Neural progenitor cell (in vitro differentiated cells): ENCODE data around the gene P2RY11. TPM values are rescaled to one million over a fixed set of nuclear protein-coding genes. Genes with fewer than 3 reads are reported as not detected.
A peak's percentile ranks its signal among the peaks of the same experiment; 100 is the strongest.

ENCODE experiments used
- DNase-seq: peaks from one replicate; pipeline ENCODE4 v3.0.0-alpha.2; 2016; ENCODE audit warnings: low spot score
- H2AFZ ChIP-seq: fragments of 200-600 bp; sonication (generic); replicated peaks from 2 replicates; pipeline ENCODE4 v1.6.1; 2016; ENCODE audit warnings: antibody characterized with exemption
- H3F3A ChIP-seq: fragments of 200-600 bp; sonication (generic); 2 replicates; pipeline ENCODE4 v1.6.1; 2016; ENCODE audit warnings: antibody characterized with exemption, low read depth
- H3K27ac ChIP-seq: fragments of 200-600 bp; sonication (generic); 2 replicates; pipeline ENCODE4 v1.5.1; 2016; ENCODE audit warnings: mild to moderate bottlenecking
- H3K27me3 ChIP-seq: fragments of 200-600 bp; sonication (generic); 2 replicates; pipeline ENCODE4 v1.6.1; 2016; ENCODE audit warnings: mild to moderate bottlenecking, moderate library complexity
- H3K36me3 ChIP-seq: fragments of 200-600 bp; sonication (generic); 2 replicates; pipeline ENCODE4 v1.5.1; 2016
- H3K4me1 ChIP-seq: fragments of 200-600 bp; sonication (generic); 2 replicates; pipeline ENCODE4 v1.6.1; 2016; ENCODE audit warnings: mixed run types
- H3K4me2 ChIP-seq: fragments of 200-600 bp; sonication (generic); 2 replicates; pipeline ENCODE4 v1.6.1; 2016
- H3K4me3 ChIP-seq: fragments of 200-600 bp; sonication (generic); 2 replicates; pipeline ENCODE4 v1.5.1; 2016
- H3K79me2 ChIP-seq: fragments of 200-600 bp; sonication (generic); 2 replicates; pipeline ENCODE4 v1.6.1; 2016; ENCODE audit warnings: low read depth
- H3K9ac ChIP-seq: fragments of 200-600 bp; sonication (generic); 2 replicates; pipeline ENCODE4 v1.6.1; 2016
- H3K9me3 ChIP-seq: fragments of 200-600 bp; sonication (generic); 2 replicates; pipeline ENCODE4 v1.5.1; 2016; ENCODE audit warnings: low read depth
- H4K20me1 ChIP-seq: fragments of 200-600 bp; sonication (generic); 2 replicates; pipeline ENCODE4 v1.6.1; 2016; ENCODE audit warnings: low read depth
- H3K27ac Mint-ChIP-seq: 3 replicates; pipeline ENCODE4 v1.8.0; 2021; ENCODE audit warnings: mixed read lengths
- H3K27me3 Mint-ChIP-seq: 2 replicates; pipeline ENCODE4 v1.8.0; 2022; ENCODE audit warnings: low read depth, mild to moderate bottlenecking, inconsistent platforms, moderate library complexity, mixed read lengths; ENCODE audit not compliant: insufficient read depth
- H3K36me3 Mint-ChIP-seq: 3 replicates; pipeline ENCODE4 v1.8.0; 2021; ENCODE audit warnings: mixed read lengths
- H3K4me1 Mint-ChIP-seq: 3 replicates; pipeline ENCODE4 v1.8.0; 2021; ENCODE audit warnings: mixed read lengths
- H3K4me3 Mint-ChIP-seq: 3 replicates; pipeline ENCODE4 v1.8.0; 2021; ENCODE audit warnings: mild to moderate bottlenecking, moderate library complexity, mixed read lengths
- H3K9me3 Mint-ChIP-seq: 3 replicates; pipeline ENCODE4 v1.8.0; 2020; ENCODE audit warnings: mixed read lengths
- EZH2 ChIP-seq: fragments of 200-600 bp; sonication (generic); IDR thresholded peaks from 2 replicates; pipeline ENCODE4 v1.6.1; 2017; ENCODE audit warnings: antibody characterized with exemption, mild to moderate bottlenecking, moderate library complexity
- EZH2phosphoT487 ChIP-seq: fragments of 200-600 bp; sonication (generic); IDR thresholded peaks from 2 replicates; pipeline ENCODE4 v1.6.1; 2017; ENCODE audit warnings: antibody characterized with exemption
- total RNA-seq: library from RNA; depleted of rRNA; stranded (reverse); fragments of >200 nt; gene quantifications from 2 replicates; pipeline ENCODE4 v1.2.3, GENCODE V29; 2015; ENCODE audit warnings: low replicate concordance
- TF ChIP-seq, protein P1 (sequence below): fragments of 200-600 bp; sonication (generic); IDR thresholded peaks from 2 replicates; pipeline ENCODE4 v1.5.1; 2017; ENCODE audit warnings: antibody characterized with exemption, mild to moderate bottlenecking

Gene P2RY11
- total RNA-seq, 1 donor from 2014 or later: not detected

GRCh38 chr19:10102787-10103236 lies 8.7 kb upstream of the P2RY11 start:
- no peaks in the 10 kb centered on the region for H3K36me3 ChIP-seq
- H3K4me1 ChIP-seq: peaks cover 7% of the 10 kb centered on the region
- H3K9me3 ChIP-seq: no peaks in the 10 kb centered on the region
- no peak overlapping the region for H3K27ac ChIP-seq
- peaks cover 16% of the 10 kb centered on the region for H3K79me2 ChIP-seq
- no peak overlapping the region for H3K4me2 ChIP-seq
- no peak overlapping the region for H3K4me3 ChIP-seq
- H4K20me1 ChIP-seq: no peaks in the 10 kb centered on the region
- H3K27me3 ChIP-seq: no peaks in the 10 kb centered on the region
- Mint-ChIP-seq H3K27me3 (peaks cover 7% of the 10 kb centered on the region), H3K9me3 (no peaks in the 10 kb centered on the region), H3K27ac (no peak overlapping the region), H3K4me3 (no peak overlapping the region), H3K4me1 (peaks cover 33% of the 10 kb centered on the region), H3K36me3 (peaks cover 6% of the 10 kb centered on the region)
- no peak for DNase-seq
- peak overlapping the region; percentile 24 for H2AFZ ChIP-seq
- TF ChIP-seq EZH2 (no peak), EZH2phosphoT487 (no peak)
- TF ChIP-seq, protein P1, sequence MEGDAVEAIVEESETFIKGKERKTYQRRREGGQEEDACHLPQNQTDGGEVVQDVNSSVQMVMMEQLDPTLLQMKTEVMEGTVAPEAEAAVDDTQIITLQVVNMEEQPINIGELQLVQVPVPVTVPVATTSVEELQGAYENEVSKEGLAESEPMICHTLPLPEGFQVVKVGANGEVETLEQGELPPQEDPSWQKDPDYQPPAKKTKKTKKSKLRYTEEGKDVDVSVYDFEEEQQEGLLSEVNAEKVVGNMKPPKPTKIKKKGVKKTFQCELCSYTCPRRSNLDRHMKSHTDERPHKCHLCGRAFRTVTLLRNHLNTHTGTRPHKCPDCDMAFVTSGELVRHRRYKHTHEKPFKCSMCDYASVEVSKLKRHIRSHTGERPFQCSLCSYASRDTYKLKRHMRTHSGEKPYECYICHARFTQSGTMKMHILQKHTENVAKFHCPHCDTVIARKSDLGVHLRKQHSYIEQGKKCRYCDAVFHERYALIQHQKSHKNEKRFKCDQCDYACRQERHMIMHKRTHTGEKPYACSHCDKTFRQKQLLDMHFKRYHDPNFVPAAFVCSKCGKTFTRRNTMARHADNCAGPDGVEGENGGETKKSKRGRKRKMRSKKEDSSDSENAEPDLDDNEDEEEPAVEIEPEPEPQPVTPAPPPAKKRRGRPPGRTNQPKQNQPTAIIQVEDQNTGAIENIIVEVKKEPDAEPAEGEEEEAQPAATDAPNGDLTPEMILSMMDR: no peak
- H3K9ac ChIP-seq: no peak overlapping the region
- peaks cover 8% of the 10 kb centered on the region for H3F3A ChIP-seq

DNA sequence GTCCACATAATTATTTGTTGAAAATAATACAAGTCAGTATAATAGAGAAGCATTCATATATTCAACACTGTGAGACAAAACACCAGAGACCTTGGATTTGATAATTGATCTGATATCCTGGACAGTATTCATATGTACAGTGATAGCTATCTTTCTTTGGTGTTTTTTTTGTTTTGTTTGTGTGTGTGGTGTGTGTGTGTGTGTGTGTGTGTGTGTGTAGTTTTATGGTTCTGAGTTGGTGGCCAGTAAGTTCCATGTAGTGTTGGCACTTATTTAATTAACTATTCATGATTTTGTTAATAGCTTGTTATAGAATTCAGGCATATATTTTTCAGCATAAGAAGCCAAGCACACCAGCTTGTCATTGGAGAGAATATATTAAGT lies 7.4 kb upstream of the P2RY11 start:
- no peak for TF ChIP-seq EZH2phosphoT487
- H4K20me1 ChIP-seq: no peaks in the 10 kb centered on the region

GRCh38 chr19:10104665-10105508 lies 6.6 kb upstream of the P2RY11 start:
- Mint-ChIP-seq H3K27me3 (peaks cover 4% of the 10 kb centered on the region), H3K27ac (peak overlapping the region; percentile 91), H3K9me3 (no peaks in the 10 kb centered on the region), H3K4me3 (peak overlapping the region; percentile 88), H3K4me1 (peaks cover 29% of the 10 kb centered on the region), H3K36me3 (peaks cover 13% of the 10 kb centered on the region)
- H3K9me3 ChIP-seq: no peaks in the 10 kb centered on the region
- no peak overlapping the region for H3K4me2 ChIP-seq
- no peak for DNase-seq
- no peak overlapping the region for H3K9ac ChIP-seq
- no peak overlapping the region for H3K4me3 ChIP-seq
- peak overlapping the region; percentile 70 for H2AFZ ChIP-seq
- peaks cover 7% of the 10 kb centered on the region for H3K4me1 ChIP-seq
- H4K20me1 ChIP-seq: no peaks in the 10 kb centered on the region
- H3K27ac ChIP-seq: no peak overlapping the region
- no peaks in the 10 kb centered on the region for H3K36me3 ChIP-seq
- peaks cover 8% of the 10 kb centered on the region for H3F3A ChIP-seq
- no peaks in the 10 kb centered on the region for H3K27me3 ChIP-seq
- no peak for TF ChIP-seq EZH2
- no peak for TF ChIP-seq EZH2phosphoT487
- TF ChIP-seq, protein P1: no peak
- H3K79me2 ChIP-seq: peaks cover 25% of the 10 kb centered on the region

More for the DNA sequence above, 7.4 kb upstream of the P2RY11 start:
- H3K4me3 Mint-ChIP-seq: no peak overlapping the region
- Histone ChIP-seq H3K27me3 (no peaks in the 10 kb centered on the region), H3K4me3 (no peak overlapping the region), H3K79me2 (peaks cover 25% of the 10 kb centered on the region), H2AFZ (no peak overlapping the region), H3K4me2 (no peak overlapping the region), H3K27ac (no peak overlapping the region), H3K4me1 (peaks cover 7% of the 10 kb centered on the region), H3K9me3 (no peaks in the 10 kb centered on the region), H3K36me3 (no peaks in the 10 kb centered on the region), H3F3A (peaks cover 8% of the 10 kb centered on the region), H3K9ac (no peak overlapping the region)
- no peak for DNase-seq
- H3K9me3 Mint-ChIP-seq: no peaks in the 10 kb centered on the region
- H3K27me3 Mint-ChIP-seq: peaks cover 4% of the 10 kb centered on the region
- no peak overlapping the region for H3K27ac Mint-ChIP-seq
- H3K4me1 Mint-ChIP-seq: peaks cover 29% of the 10 kb centered on the region
- peaks cover 7% of the 10 kb centered on the region for H3K36me3 Mint-ChIP-seq
